ENCODE measurements around the gene RPS6KA1.
A peak's percentile ranks its signal among the peaks of the same experiment; 100 is the strongest.
"Not testable (repeated sequence)": the region's sequence is repeated elsewhere in the genome, so short reads cannot be mapped to it uniquely, and the experiment has no call there.

The RPS6KA1 gene

GRCh38 chr1:26556111-26556510 is 26.6 kb downstream of the RPS6KA1 start:
- no peak for DNase-seq (ENCODE audit: low read depth)

GRCh38 chr1:26557008-26557407 is 27.4 kb downstream of the RPS6KA1 start:
- no peak for DNase-seq (ENCODE audit: low read depth)

GRCh38 chr1:26558685-26559048 is 29.1 kb downstream of the RPS6KA1 start:
- no peak for DNase-seq (ENCODE audit: low read depth)

- no peak for DNase-seq (ENCODE audit: low read depth)
Observed at GRCh38 chr1:26560403-26560780, 30.8 kb downstream of the RPS6KA1 start.

- DNase-seq (ENCODE audit: low read depth): no peak
Observed at GRCh38 chr1:26570287-26570686, 40.7 kb downstream of the RPS6KA1 start.

- no peak for DNase-seq (ENCODE audit: low read depth)
Observed at GRCh38 chr1:26571381-26571780, 41.8 kb downstream of the RPS6KA1 start.

- DNase-seq (ENCODE audit: low read depth): no peak
Observed at GRCh38 chr1:26574018-26574417, 44.5 kb downstream of the RPS6KA1 start.

- no peak for DNase-seq (ENCODE audit: low read depth)
Observed at GRCh38 chr1:26574719-26575251, 45.2 kb downstream of the RPS6KA1 start.

- DNase-seq (ENCODE audit: low read depth): no peak
Observed at GRCh38 chr1:26575348-26575747, 45.8 kb downstream of the RPS6KA1 start.

GRCh38 chr1:26578167-26578566 is 48.6 kb downstream of the RPS6KA1 start:
- no peak for DNase-seq (ENCODE audit: low read depth)

- no peak for DNase-seq (ENCODE audit: low read depth)
Observed at GRCh38 chr1:26579681-26580111, 50.1 kb downstream of the RPS6KA1 start.

GRCh38 chr1:26580116-26580515 is 50.6 kb downstream of the RPS6KA1 start:
- no peak for DNase-seq (ENCODE audit: low read depth)

GRCh38 chr1:26581287-26581651 is 51.7 kb downstream of the RPS6KA1 start:
- no peak for DNase-seq (ENCODE audit: low read depth)

- DNase-seq (ENCODE audit: low read depth): no peak
Observed at GRCh38 chr1:26582053-26582835, 52.7 kb downstream of the RPS6KA1 start.

GRCh38 chr1:26582836-26583460 is 53.4 kb downstream of the RPS6KA1 start:
- peak; percentile 71 for DNase-seq (ENCODE audit: low read depth)

GRCh38 chr1:26583646-26584485 is 54.3 kb downstream of the RPS6KA1 start:
- peak; percentile 26 for DNase-seq (ENCODE audit: low read depth)

- not testable (repeated sequence) for DNase-seq (ENCODE audit: low read depth)
Observed at GRCh38 chr1:26584588-26584987, 55.0 kb downstream of the RPS6KA1 start.

GRCh38 chr1:26585471-26585870 is 55.9 kb downstream of the RPS6KA1 start:
- no peak for DNase-seq (ENCODE audit: low read depth)

- no peak for DNase-seq (ENCODE audit: low read depth)
Observed at GRCh38 chr1:26593385-26593784, 63.8 kb downstream of the RPS6KA1 start.

GRCh38 chr1:26594593-26594992 is 65.0 kb downstream of the RPS6KA1 start:
- DNase-seq (ENCODE audit: low read depth): not testable (repeated sequence)

GRCh38 chr1:26597629-26598039 is 68.1 kb downstream of the RPS6KA1 start:
- no peak for DNase-seq (ENCODE audit: low read depth)

- no peak for DNase-seq (ENCODE audit: low read depth)
Observed at GRCh38 chr1:26598890-26599289, 69.3 kb downstream of the RPS6KA1 start.

All from stimulated activated CD8-positive, alpha-beta memory T cell treated with anti-CD3 and anti-CD28 coated beads, Interleukin-4, amount 100 ng/mL, for 24 hours (primary cell).